Measurements from ENCODE around the gene IL1RN. TPM values are rescaled to one million over a fixed set of nuclear protein-coding genes. Genes with fewer than 3 reads are reported as not detected.

The IL1RN gene
- total and polyA plus RNA-seq, 2 of the 13 experiments (the other 11 are each of a cell fraction or from before 2014, with no cell fraction given) = 21.2 to 101 TPM

GRCh38 chr2:113126845-113127645 lies at the start of gene IL1RN (continued):
- peak; percentile 40; the same call in 1 of the 2 replicates for TF ChIP-seq KMT2A (CRISPR knock-in tag; IDR thresholded peaks at IDR 0.05)
- peak; percentile 92 for TF ChIP-seq BCL6 (CRISPR knock-in tag; IDR thresholded peaks at IDR 0.05)
- no peak; the same call in 1 of the 2 replicates for TF ChIP-seq ZBTB33 (CRISPR knock-in tag; IDR thresholded peaks at IDR 0.05)
- no peak for TF ChIP-seq ZNF597 (CRISPR knock-in tag; IDR thresholded peaks at IDR 0.05)
- 0 out of 2 replicates have a peak, but pooled peaks have one; percentile 23 for TF ChIP-seq ZNF615 (CRISPR knock-in tag; IDR thresholded peaks at IDR 0.05; ENCODE audit: borderline replicate concordance)
- TF ChIP-seq GMEB1 (CRISPR knock-in tag; IDR thresholded peaks at IDR 0.05; ENCODE audit: borderline replicate concordance) = peak; percentile 67; the same call in 1 of the 2 replicates
- TF ChIP-seq GTF3A (CRISPR knock-in tag; conservative IDR thresholded peaks at IDR 0.05) = no peak
- peak; percentile 83; the same call in 1 of the 2 replicates for TF ChIP-seq ZNF605 (CRISPR knock-in tag; IDR thresholded peaks at IDR 0.05)
- peak; percentile 40; the same call in 1 of the 2 replicates for TF ChIP-seq FOXK2 (IDR thresholded peaks at IDR 0.05)
- peak; percentile 87; the same call in 1 of the 2 replicates for TF ChIP-seq E2F2 (CRISPR knock-in tag; IDR thresholded peaks at IDR 0.05; ENCODE audit: borderline replicate concordance)
- TF ChIP-seq ZNF740 (CRISPR knock-in tag; IDR thresholded peaks at IDR 0.05) = no peak; the same call in 1 of the 2 replicates
- TF ChIP-seq ZNF839 (CRISPR knock-in tag; IDR thresholded peaks at IDR 0.05; ENCODE audit: borderline replicate concordance) = no peak
- TF ChIP-seq IKZF1 (IDR thresholded peaks at IDR 0.05) = no peak
- TF ChIP-seq ZKSCAN5 (CRISPR knock-in tag; IDR thresholded peaks at IDR 0.05) = no peak
- TF ChIP-seq ZNF572 (CRISPR knock-in tag; IDR thresholded peaks at IDR 0.05) = no peak
- TF ChIP-seq NPAS2 (CRISPR knock-in tag; IDR thresholded peaks at IDR 0.05; ENCODE audit: borderline replicate concordance) = peak; percentile 80; the same call in 1 of the 2 replicates
- peak; percentile 99 for TF ChIP-seq FOXJ3 (CRISPR knock-in tag; IDR thresholded peaks at IDR 0.05; ENCODE audit: borderline replicate concordance)
- peak; percentile 93 for TF ChIP-seq TCF7 (IDR thresholded peaks at IDR 0.05; ENCODE audit: low read depth)
- no peak for TF ChIP-seq TRIM22 (IDR thresholded peaks at IDR 0.05)
- TF ChIP-seq ZKSCAN1 (IDR thresholded peaks at IDR 0.05; ENCODE audit: low read length) = no peak
- peak; percentile 45; the same call in 1 of the 2 replicates for TF ChIP-seq MTA1 (CRISPR knock-in tag; IDR thresholded peaks at IDR 0.05; ENCODE audit: borderline replicate concordance)
- no peak for TF ChIP-seq ZNF207 (IDR thresholded peaks at IDR 0.05; ENCODE audit: borderline replicate concordance)
- TF ChIP-seq ARNT (IDR thresholded peaks at IDR 0.05) = no peak
